CD14-positive monocyte (primary cell): Measurements from ENCODE around the gene BCL2L12. TPM values are rescaled to one million over a fixed set of nuclear protein-coding genes. Genes with fewer than 3 reads are reported as not detected.
A peak's percentile ranks its signal among the peaks of the same experiment; 100 is the strongest.

ENCODE experiments used
- DNase-seq, 3 donors: peaks; one replicate each; pipeline ENCODE4 v3.0.0-alpha.2; 2011 to 2022
- H2AFZ ChIP-seq: 2 replicates; pipeline ENCODE4 v1.6.0; 2012; ENCODE audit warnings: mild to moderate bottlenecking, low read depth, low read length, inconsistent platforms; ENCODE audit not compliant: insufficient read depth, poor library complexity, severe bottlenecking
- H3K27ac ChIP-seq, 2 donors: 1 replicate in 1 of 2; 2 replicates in 1 of 2; pipeline ENCODE4 v1.5.1; 2012 to 2013; ENCODE audit warnings: low read length in 2 of 2, control low read depth in 1 of 2, inconsistent platforms in 1 of 2, low read depth in 1 of 2, mild to moderate bottlenecking in 1 of 2
- H3K27me3 ChIP-seq, 2 donors: one replicate each; pipeline versions ENCODE4 v1.6.0 to v1.6.1; 2011 to 2013; ENCODE audit warnings: low read length in 2 of 2; ENCODE audit not compliant: control insufficient read depth in 2 of 2, insufficient read depth in 2 of 2
- H3K36me3 ChIP-seq, 2 donors: replicated peaks in 1 of 2; 1 replicate in 1 of 2; 2 replicates in 1 of 2; pipeline versions ENCODE4 v1.5.1 to v1.6.1; 2012 to 2013; ENCODE audit warnings: low read length in 2 of 2, control low read depth in 1 of 2, inconsistent platforms in 1 of 2, mild to moderate bottlenecking in 1 of 2; ENCODE audit not compliant: insufficient read depth in 2 of 2, control insufficient read depth in 1 of 2
- H3K4me1 ChIP-seq, 2 donors: 1 replicate in 1 of 2; 2 replicates in 1 of 2; pipeline versions ENCODE4 v1.5.1 to v1.6.1; 2012 to 2013; ENCODE audit warnings: low read length in 2 of 2, control low read depth in 1 of 2, inconsistent platforms in 1 of 2, mild to moderate bottlenecking in 1 of 2, moderate library complexity in 1 of 2; ENCODE audit not compliant: insufficient read depth in 2 of 2, control insufficient read depth in 1 of 2
- H3K4me2 ChIP-seq: replicated peaks from 2 replicates; pipeline ENCODE3; 2012; ENCODE audit warnings: low read length, moderate library complexity, mild to moderate bottlenecking; ENCODE audit not compliant: poor library complexity, severe bottlenecking; ENCODE audit errors: extremely low read depth
- H3K4me3 ChIP-seq, 3 experiments: fragments of 200-600 bp in 1 of 3; sonication (generic) in 1 of 3; replicated peaks in 1 of 3; 1 replicate in 2 of 3; 2 replicates in 1 of 3; pipeline ENCODE4 v1.5.1; 2011 to 2013; ENCODE audit warnings: low read length in 3 of 3, mild to moderate bottlenecking in 3 of 3, control low read depth in 2 of 3, low read depth in 2 of 3, inconsistent platforms in 1 of 3, moderate library complexity in 1 of 3
- H3K79me2 ChIP-seq: 2 replicates; pipeline ENCODE4 v1.6.0; 2012; ENCODE audit warnings: mild to moderate bottlenecking, control low read depth, inconsistent platforms, low read length, moderate library complexity; ENCODE audit not compliant: insufficient read depth
- H3K9ac ChIP-seq: 2 replicates; pipeline ENCODE4 v1.6.0; 2017; ENCODE audit warnings: low read length, mild to moderate bottlenecking; ENCODE audit not compliant: insufficient read depth, poor library complexity, severe bottlenecking
- H3K9me3 ChIP-seq, 2 donors: replicated peaks in 1 of 2; 1 replicate in 1 of 2; 2 replicates in 1 of 2; pipeline versions ENCODE4 v1.5.1 to v1.6.1; 2012 to 2013; ENCODE audit warnings: low read length in 2 of 2, control low read depth in 1 of 2; ENCODE audit not compliant: control insufficient read depth in 1 of 2, insufficient read depth in 1 of 2
- H4K20me1 ChIP-seq: 2 replicates; pipeline ENCODE4 v1.6.0; 2012; ENCODE audit warnings: mild to moderate bottlenecking, low read length, control low read depth, moderate library complexity; ENCODE audit not compliant: insufficient read depth
- H3K27ac Mint-ChIP-seq, 7 donors: one replicate each; pipeline ENCODE4 v1.8.0; 2020; ENCODE audit warnings: mild to moderate bottlenecking in 7 of 7, mixed read lengths in 7 of 7, moderate library complexity in 6 of 7, inconsistent platforms in 2 of 7
- H3K27me3 Mint-ChIP-seq, 3 donors: one replicate each; pipeline ENCODE4 v1.8.0; 2021 to 2022; ENCODE audit warnings: low read depth in 3 of 3, mild to moderate bottlenecking in 3 of 3, mixed read lengths in 3 of 3, moderate library complexity in 3 of 3, inconsistent platforms in 1 of 3
- H3K36me3 Mint-ChIP-seq, 2 donors: one replicate each; pipeline ENCODE4 v1.8.0; 2020; ENCODE audit warnings: mixed read lengths in 2 of 2, inconsistent platforms in 1 of 2, mild to moderate bottlenecking in 1 of 2
- H3K4me1 Mint-ChIP-seq: one replicate; pipeline ENCODE4 v1.8.0; 2020; ENCODE audit warnings: mild to moderate bottlenecking, mixed read lengths
- H3K4me3 Mint-ChIP-seq, 2 donors: one replicate each; pipeline ENCODE4 v1.8.0; 2020; ENCODE audit warnings: mild to moderate bottlenecking in 2 of 2, mixed read lengths in 2 of 2, moderate library complexity in 1 of 2
- H3K9me3 Mint-ChIP-seq, 7 donors: one replicate each; pipeline ENCODE4 v1.8.0; 2020 to 2022; ENCODE audit warnings: mixed read lengths in 7 of 7, mild to moderate bottlenecking in 6 of 7, moderate library complexity in 6 of 7, inconsistent platforms in 2 of 7
- whole genome bisulfite sequencing: methylation state at CpG from one replicate; pipeline ENCODE4 v1.1.5; 2013; ENCODE audit warnings: missing lambda C conversion rate; ENCODE audit not compliant: insufficient coverage; 5-methylcytosine and 5-hydroxymethylcytosine counted together
- intact Hi-C, 2 donors: fragments of 100-400 bp; cut with micrococcal nuclease; formaldehyde crosslinking; loops; one replicate each; pipeline versions ENCODE4 v1.15.0 to v1.15.1; 2023
- polyA plus RNA-seq, 3 donors: library from polyadenylated mRNA; depleted of rRNA in 1 of 3; unstranded in 2 of 3; stranded (reverse) in 1 of 3; fragments of 300-500 nt in 2 of 3; fragments of >200 nt in 1 of 3; fragmentation: Illumina TruSeq in 2 of 3; gene quantifications; 1 replicate in 2 of 3; 2 replicates in 1 of 3; pipeline ENCODE4 v1.2.3, GENCODE V29; 2012 to 2021
- TF ChIP-seq, protein P1 (sequence below): fragments of 200-600 bp; IDR thresholded peaks from one replicate; pipeline ENCODE4 v1.8.0; 2022; ENCODE audit warnings: antibody characterized with exemption, mild to moderate bottlenecking

Gene BCL2L12
- polyA plus RNA-seq, 3 donors, result 5.7 to 10.3 (median 8.6) TPM

DNA sequence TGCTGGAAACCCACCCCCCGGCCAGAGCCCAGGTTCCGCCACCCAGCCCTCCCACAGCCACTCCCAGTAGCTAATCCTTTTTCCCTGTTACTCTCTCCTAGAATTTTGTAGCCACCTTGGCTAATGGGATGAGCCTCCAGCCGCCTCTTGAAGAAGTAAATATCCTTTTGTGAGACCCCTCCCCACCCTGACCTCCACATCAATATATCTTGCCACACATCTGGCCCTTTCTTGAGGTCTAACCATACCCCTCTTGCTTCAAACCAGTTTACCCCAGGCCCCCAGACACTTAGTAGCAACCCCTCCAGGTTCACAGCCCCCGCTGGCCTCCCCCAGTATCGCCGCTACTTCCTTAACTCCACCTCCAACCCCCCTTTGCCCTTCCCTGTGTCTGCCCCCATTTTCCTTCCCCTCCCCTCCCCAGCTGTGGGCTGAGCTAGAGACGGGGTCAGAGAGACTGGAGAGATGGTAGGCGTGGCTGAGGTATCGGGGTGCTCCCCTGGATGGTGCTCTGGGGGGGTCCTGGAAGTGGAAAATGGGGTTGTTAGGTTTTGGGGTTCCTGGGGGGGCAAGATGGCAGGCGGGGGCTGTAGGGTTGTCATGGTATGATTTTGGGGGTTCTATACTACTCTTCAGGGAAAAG, 14.2 kb downstream of the BCL2L12 start:
- intact Hi-C loops, result loop anchor here (5.0 to 10.0 kb wide), 6 partner anchors 38 to 208 kb away; partner anchors contain the start of genes PRR12 (in 2 of the 2), RPS11 (in 2 of the 2), AKT1S1 (in 1 of the 2) and FLT3LG (in 1 of the 2)
- DNase-seq, result no peak
- no peaks in the 10 kb centered on the region for H3K27me3 ChIP-seq
- H3K36me3 ChIP-seq, result peaks cover 20 to 31% of the 10 kb centered on the region in 2 donors
- peak overlapping the region; percentile 75 for H3K4me2 ChIP-seq
- no peak overlapping the region for H2AFZ ChIP-seq
- H3K79me2 ChIP-seq, result peaks cover 37% of the 10 kb centered on the region
- H4K20me1 ChIP-seq, result peaks cover 25% of the 10 kb centered on the region
- H3K4me1 Mint-ChIP-seq, result peaks cover 18% of the 10 kb centered on the region
- peaks cover 0 to 7% (median 0%) of the 10 kb centered on the region in 3 donors for H3K27me3 Mint-ChIP-seq
- peaks cover 24 to 38% of the 10 kb centered on the region in 2 donors for H3K4me1 ChIP-seq
- TF ChIP-seq, protein P1, sequence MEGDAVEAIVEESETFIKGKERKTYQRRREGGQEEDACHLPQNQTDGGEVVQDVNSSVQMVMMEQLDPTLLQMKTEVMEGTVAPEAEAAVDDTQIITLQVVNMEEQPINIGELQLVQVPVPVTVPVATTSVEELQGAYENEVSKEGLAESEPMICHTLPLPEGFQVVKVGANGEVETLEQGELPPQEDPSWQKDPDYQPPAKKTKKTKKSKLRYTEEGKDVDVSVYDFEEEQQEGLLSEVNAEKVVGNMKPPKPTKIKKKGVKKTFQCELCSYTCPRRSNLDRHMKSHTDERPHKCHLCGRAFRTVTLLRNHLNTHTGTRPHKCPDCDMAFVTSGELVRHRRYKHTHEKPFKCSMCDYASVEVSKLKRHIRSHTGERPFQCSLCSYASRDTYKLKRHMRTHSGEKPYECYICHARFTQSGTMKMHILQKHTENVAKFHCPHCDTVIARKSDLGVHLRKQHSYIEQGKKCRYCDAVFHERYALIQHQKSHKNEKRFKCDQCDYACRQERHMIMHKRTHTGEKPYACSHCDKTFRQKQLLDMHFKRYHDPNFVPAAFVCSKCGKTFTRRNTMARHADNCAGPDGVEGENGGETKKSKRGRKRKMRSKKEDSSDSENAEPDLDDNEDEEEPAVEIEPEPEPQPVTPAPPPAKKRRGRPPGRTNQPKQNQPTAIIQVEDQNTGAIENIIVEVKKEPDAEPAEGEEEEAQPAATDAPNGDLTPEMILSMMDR, result no peak
- H3K36me3 Mint-ChIP-seq, result peaks cover 27 to 38% of the 10 kb centered on the region in 2 donors
- WGBS, result 94% methylated on average over 3 of the region's 10 CpGs
- H3K9me3 Mint-ChIP-seq, result peaks cover 0 to 2% (median 0%) of the 10 kb centered on the region in 7 donors
- H3K9me3 ChIP-seq, result no peaks in the 10 kb centered on the region
- H3K9ac ChIP-seq, result no peak overlapping the region
- peak overlapping the region in 2 of 7 donors; percentile 27 to 84 for H3K27ac Mint-ChIP-seq
- peak overlapping the region in 1 of 3 experiments; percentile 68 for H3K4me3 ChIP-seq
- peak overlapping the region in 1 of 2 donors; percentile 45 for H3K27ac ChIP-seq
- H3K4me3 Mint-ChIP-seq, result no peak overlapping the region

DNA sequence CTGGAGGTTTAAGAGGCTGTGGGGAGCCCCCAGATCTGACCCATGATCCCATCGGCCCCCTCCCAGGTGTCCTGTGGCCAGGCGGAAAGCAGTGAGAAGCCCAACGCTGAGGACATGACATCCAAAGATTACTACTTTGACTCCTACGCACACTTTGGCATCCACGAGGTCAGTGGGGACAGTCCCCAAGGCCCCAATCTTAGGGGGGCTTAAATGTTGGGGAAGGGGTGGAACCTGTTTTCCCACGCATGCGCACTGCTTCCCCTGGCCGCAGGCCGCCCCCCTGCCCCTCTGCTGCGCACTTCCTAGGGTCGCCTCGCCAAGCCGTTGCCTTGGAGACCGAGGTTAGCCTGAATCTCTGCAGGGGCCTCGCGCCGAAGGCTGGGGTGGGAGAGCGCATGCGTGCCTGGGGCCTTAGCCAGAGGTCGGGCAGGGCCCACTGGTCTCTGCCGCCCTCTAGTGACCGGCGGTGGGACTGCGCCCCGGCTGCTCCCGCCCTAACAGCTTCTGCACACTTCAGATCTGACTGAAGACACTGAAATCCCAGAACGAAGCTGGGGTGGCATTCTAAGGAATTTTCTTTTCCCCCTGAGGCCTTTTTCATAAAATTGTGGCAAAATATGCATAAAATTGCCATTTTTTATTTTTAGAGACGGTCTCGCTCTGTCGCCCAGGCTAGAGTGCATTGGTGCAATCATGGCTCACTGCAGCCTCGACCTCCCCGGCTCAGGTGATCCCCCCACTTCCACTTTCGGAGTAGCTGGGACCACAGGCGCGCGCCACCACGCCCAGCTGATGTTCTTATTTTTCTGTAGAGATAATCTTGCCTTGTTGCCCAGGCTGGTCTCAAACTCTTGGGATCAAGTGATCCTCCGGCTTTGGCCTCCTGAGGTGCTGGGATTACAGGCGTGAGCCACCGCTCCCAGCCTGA, 15.0 kb downstream of the BCL2L12 start:
- Mint-ChIP-seq H3K36me3 (peaks cover 35 to 46% of the 10 kb centered on the region in 2 donors), H3K27ac (peak overlapping the region in 3 of 7 donors; percentile 27 to 84 (median 73)), H3K4me1 (peaks cover 18% of the 10 kb centered on the region), H3K27me3 (peaks cover 0 to 7% (median 0%) of the 10 kb centered on the region in 3 donors), H3K9me3 (peaks cover 0 to 2% (median 0%) of the 10 kb centered on the region in 7 donors), H3K4me3 (no peak overlapping the region)
- Histone ChIP-seq H2AFZ (peak overlapping the region; percentile 73), H4K20me1 (peaks cover 25% of the 10 kb centered on the region), H3K79me2 (peaks cover 37% of the 10 kb centered on the region), H3K9ac (no peak overlapping the region), H3K4me2 (peak overlapping the region; percentile 75), H3K4me1 (peaks cover 23 to 37% of the 10 kb centered on the region in 2 donors), H3K9me3 (no peaks in the 10 kb centered on the region), H3K36me3 (peaks cover 26 to 39% of the 10 kb centered on the region in 2 donors), H3K27me3 (no peaks in the 10 kb centered on the region), H3K4me3 (peak overlapping the region in 2 of 3 experiments; percentile 8 to 68), H3K27ac (peak overlapping the region in 1 of 2 donors; percentile 45)
- intact Hi-C loops, result no loop called here
- TF ChIP-seq, protein P1, result peak; percentile 97
- WGBS, result 40% methylated on average over 34 of the region's 40 CpGs
- DNase-seq, result peak; percentile 85 to 92 (median 86)
